Activated CD8-positive, alpha-beta memory T cell treated with anti-CD3 and anti-CD28 coated beads for 48 hours (primary cell): ENCODE data around the gene SHROOM4.

Experiments used
- DNase-seq, 3 experiments: peaks; one replicate each; pipeline ENCODE4 v3.0.0-alpha.2; 2020; ENCODE audit warnings: low read depth in 2 of 3, low spot score in 2 of 3

The SHROOM4 gene

GRCh38 chrX:50711907-50712306 is 102.1 kb downstream of the SHROOM4 start:
- DNase-seq, result no peak

- no peak for DNase-seq
Observed at GRCh38 chrX:50707955-50708699, 105.9 kb downstream of the SHROOM4 start.

GRCh38 chrX:50707405-50707804 is 106.6 kb downstream of the SHROOM4 start:
- DNase-seq, result no peak

GRCh38 chrX:50705042-50705441 is 109.0 kb downstream of the SHROOM4 start:
- no peak for DNase-seq

GRCh38 chrX:50704360-50704759 is 109.6 kb downstream of the SHROOM4 start:
- no peak for DNase-seq

GRCh38 chrX:50700921-50701320 is 113.1 kb downstream of the SHROOM4 start:
- DNase-seq, result no peak

- DNase-seq, result no peak
Observed at GRCh38 chrX:50698944-50699343, 115.0 kb downstream of the SHROOM4 start.

- no peak for DNase-seq
Observed at GRCh38 chrX:50697691-50698090, 116.3 kb downstream of the SHROOM4 start.

GRCh38 chrX:50691820-50692219 is 122.2 kb downstream of the SHROOM4 start:
- no peak for DNase-seq

- no peak for DNase-seq
Observed at GRCh38 chrX:50684871-50685270, 129.1 kb downstream of the SHROOM4 start.

- DNase-seq, result no peak
Observed at GRCh38 chrX:50680990-50681389, 133.0 kb downstream of the SHROOM4 start.

- DNase-seq, result no peak
Observed at GRCh38 chrX:50677789-50678188, 136.2 kb downstream of the SHROOM4 start.

GRCh38 chrX:50671661-50672060 is 142.3 kb downstream of the SHROOM4 start:
- no peak for DNase-seq

GRCh38 chrX:50668860-50669259 is 145.1 kb downstream of the SHROOM4 start:
- DNase-seq, result no peak

- DNase-seq, result no peak
Observed at GRCh38 chrX:50648156-50648555, 165.8 kb downstream of the SHROOM4 start.

GRCh38 chrX:50644496-50644895 is 169.5 kb downstream of the SHROOM4 start:
- DNase-seq, result no peak

GRCh38 chrX:50643525-50644137 is 170.4 kb downstream of the SHROOM4 start:
- DNase-seq, result no peak

- no peak for DNase-seq
Observed at GRCh38 chrX:50638123-50638522, 175.9 kb downstream of the SHROOM4 start.

- DNase-seq, result no peak
Observed at GRCh38 chrX:50635817-50636365, 178.1 kb downstream of the SHROOM4 start.

- no peak for DNase-seq
Observed at GRCh38 chrX:50635162-50635561, 178.8 kb downstream of the SHROOM4 start.

GRCh38 chrX:50629774-50630173 is 184.2 kb downstream of the SHROOM4 start:
- DNase-seq, result no peak

GRCh38 chrX:50627696-50628095 is 186.3 kb downstream of the SHROOM4 start:
- no peak for DNase-seq

GRCh38 chrX:50626432-50626831 is 187.6 kb downstream of the SHROOM4 start:
- no peak for DNase-seq
